Left renal cortex interstitium (tissue), 4 donors: ENCODE results near the gene KLHL7. TPM values are rescaled to one million over a fixed set of nuclear protein-coding genes. Genes with fewer than 3 reads are reported as not detected.
"Not testable (repeated sequence)": the region's sequence is repeated elsewhere in the genome, so short reads cannot be mapped to it uniquely, and the experiment has no call there.

Experiments
- DNase-seq, 4 donors: peaks; one replicate each; pipeline ENCODE4 v3.0.0-alpha.2; 2013; ENCODE audit warnings: low read depth in 4 of 4, low spot score in 2 of 4, missing footprints in 1 of 4
- polyA plus RNA-seq, 4 donors: library from polyadenylated mRNA; unstranded; fragments of 120-200 nt; gene quantifications; one replicate each; pipeline ENCODE4 v1.2.1, GENCODE V29; 2013; ENCODE audit not compliant: insufficient read length in 4 of 4

The KLHL7 gene
- polyA plus RNA-seq, 4 donors: 45.4 to 53.5 (median 50.5) TPM

GRCh38 chr7:23168111-23168885 lies 62.7 kb downstream of the KLHL7 start:
- no peak for DNase-seq

DNA sequence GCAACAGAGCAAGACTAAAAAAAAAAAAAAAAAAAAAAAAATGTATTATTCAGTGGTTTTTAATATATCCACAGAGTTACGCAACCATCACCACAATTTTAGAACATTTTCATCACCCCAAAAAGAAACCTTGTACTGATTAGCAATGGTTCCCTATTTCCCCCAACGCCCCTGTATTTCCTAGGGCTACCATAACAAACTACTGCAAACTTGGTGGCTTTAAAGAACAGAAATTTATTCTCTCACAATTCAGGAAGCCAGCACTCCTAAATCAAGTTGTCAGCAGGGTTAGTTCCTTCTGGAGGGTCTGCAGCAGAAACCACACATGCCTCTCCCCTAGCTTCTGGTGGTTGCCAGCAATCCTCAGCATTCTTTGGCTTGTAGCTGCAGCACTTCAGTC lies 70.4 kb downstream of the KLHL7 start:
- DNase-seq: no peak

- DNase-seq: peak; percentile 95 to 97 (median 97)
Measured at GRCh38 chr7:23181684-23182553, 76.3 kb downstream of the KLHL7 start, which contains the start of gene NUP42. NUP42 (plus strand) TSS chr7:23182048; CDS start chr7:23182086, 38 bp downstream.

DNA sequence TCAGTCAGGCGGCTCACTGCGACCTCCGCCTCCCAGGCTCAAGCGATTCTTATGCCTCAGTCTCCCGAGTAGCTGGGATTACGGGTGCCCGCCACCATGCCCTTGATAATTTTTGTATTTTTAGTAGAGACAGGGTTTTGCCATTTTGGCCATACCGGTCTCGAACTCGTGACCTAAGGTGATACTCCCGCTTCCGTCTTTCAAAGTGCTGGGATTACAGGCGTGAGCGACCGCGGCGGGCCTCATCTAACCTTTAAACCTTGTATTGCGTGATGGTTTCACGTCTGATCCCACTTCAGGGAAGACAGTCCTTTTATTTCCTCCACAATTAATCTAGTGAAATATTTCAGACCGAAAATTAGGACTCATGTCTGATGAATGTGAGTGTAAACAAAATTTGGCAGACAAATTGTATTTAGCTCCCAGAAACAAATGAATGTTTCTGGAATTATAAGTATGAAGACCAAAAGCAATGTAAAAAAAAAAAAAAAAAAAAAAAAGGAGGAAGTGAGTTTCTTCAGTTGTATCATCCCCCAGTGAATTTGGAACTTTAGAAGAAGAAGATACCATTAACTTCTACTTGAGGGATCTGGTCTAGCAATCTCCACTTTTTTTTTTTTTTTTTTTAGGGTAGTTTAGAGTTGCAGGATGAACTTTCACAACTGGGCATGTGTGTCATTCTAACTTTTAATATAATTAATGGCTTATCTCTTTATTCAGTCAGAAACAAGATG lies 77.9 kb downstream of the KLHL7 start:
- DNase-seq: no peak

GRCh38 chr7:23184291-23184690 lies 78.7 kb downstream of the KLHL7 start:
- DNase-seq: no peak

DNA sequence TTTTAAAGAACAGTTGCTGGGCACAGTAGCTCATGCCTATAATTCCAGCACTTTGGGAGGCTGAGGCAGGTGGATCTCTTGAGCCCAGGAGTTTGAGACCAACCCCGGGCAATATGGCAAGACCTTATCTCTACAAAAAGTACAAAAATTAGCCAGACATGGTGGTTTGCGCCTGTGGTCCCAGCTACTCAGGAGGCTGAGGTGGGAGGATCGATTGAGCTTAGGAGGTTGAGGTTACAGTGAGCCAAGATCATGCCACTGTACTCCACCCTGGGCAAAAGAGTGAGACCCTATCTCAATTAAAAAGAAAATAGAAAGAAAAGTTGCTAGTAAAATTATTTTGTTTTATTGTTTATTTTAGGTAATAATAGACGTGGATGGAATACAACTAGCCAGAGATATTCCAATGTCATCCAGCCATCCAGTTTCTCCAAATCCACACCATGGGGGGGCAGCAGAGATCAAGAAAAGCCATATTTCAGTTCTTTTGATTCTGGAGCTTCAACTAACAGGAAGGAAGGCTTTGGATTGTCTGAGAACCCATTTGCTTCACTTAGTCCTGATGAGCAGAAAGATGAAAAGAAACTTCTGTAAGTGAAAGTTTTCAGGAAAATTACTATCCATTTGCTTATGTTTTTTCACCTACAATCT lies 79.2 kb downstream of the KLHL7 start:
- DNase-seq: peak in 1 of 4 donors; percentile 56

- no peak for DNase-seq
Measured at GRCh38 chr7:23185980-23186379, 80.4 kb downstream of the KLHL7 start.

GRCh38 chr7:23191022-23191421 lies 85.4 kb downstream of the KLHL7 start:
- no peak for DNase-seq

DNA sequence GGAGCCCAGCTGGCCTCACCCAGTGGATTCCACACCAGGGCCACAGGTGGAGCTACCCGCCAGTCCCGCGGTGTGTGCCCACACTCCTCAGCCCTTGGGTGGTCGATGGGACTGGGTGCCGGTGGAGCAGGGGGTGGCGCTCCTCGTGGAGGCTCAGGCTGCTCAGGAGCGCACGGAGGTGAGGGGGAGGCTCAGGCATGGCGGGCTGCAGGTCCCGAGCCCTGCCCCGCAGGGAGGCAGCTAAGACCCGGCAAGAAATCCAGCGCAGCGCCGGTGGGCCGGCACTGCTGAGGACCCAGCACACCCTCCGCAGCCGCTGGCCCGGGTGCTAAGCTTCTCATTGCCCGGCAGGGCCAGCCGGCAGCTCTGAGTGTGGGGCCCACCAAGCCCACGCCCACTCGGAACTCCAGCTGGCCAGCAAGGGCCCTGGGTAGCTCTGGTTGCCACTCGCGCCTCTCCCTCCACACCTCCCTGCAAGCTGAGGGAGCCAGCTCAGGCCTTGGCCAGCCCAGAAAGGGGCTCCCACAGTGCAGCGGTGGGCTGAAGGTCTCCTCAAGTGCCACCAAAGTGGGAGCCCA lies 88.2 kb downstream of the KLHL7 start:
- not testable (repeated sequence) for DNase-seq

GRCh38 chr7:23196306-23196705 lies 90.7 kb downstream of the KLHL7 start:
- no peak for DNase-seq

- not testable (repeated sequence) for DNase-seq
Measured at GRCh38 chr7:23197745-23198144, 92.2 kb downstream of the KLHL7 start.

- no peak for DNase-seq
Measured at GRCh38 chr7:23200331-23200730, 94.7 kb downstream of the KLHL7 start.

- DNase-seq: no peak
Measured at GRCh38 chr7:23204241-23204640, 98.7 kb downstream of the KLHL7 start.

DNA sequence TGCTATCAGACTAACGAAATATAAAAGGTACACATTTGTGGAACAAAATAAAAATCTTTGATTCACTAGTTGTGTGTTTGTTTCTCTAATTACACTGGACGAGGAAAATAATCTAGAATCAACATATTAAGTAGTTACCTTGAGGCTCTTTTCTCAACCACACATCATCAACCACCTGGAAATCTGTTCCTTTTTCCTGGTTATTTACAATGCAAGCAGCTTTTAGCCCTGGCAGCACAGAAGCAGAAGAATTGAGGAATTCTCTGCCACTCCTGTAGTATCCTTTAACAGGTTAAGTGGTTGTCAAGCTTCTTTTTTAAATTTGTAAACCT lies 100.0 kb downstream of the KLHL7 start:
- peak in 1 of 4 donors; percentile 53 for DNase-seq

DNA sequence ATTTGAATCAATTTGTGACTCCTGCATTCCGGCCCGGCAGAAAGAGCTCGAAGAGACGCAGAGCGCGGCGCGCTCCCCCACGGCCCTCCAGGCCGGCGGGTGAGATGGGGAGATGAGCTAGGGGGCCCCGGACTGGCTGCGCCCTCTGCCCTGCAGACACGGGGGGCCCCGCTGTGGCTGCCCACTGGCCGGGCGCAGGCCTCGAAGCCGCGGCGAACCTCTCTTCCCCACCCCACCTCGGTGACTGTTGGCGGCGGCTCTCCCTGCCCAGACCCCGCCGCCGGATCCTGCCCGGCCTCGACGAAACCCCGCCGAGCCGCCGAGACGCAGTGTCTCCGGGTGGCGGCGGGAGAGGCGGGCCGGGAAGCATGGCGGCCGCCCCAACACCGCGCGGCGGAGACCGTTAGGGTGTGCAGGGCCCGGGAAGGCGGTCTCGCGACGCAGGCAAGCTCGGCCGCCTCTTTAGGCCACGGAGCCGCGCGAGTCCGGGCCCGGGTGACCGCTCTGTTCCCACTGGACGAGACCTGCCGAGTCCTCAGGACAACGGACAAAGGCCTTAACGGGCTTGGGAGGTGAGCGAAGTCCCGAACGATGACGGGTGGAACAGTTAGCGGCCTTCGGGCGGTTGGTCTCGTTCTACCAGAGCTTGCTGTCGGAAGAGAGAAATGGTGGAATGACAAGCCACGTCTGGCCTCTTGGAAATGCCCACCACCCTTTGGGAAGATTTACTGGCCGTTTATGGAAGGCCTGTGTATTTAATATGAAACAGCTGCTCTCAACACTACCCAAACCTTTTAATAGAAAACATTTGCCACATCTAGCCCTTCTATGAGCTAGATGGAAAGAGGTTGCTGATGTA lies 100.6 kb downstream of the KLHL7 start:
- peak in 3 of 4 donors; percentile 41 to 70 (median 51) for DNase-seq

GRCh38 chr7:23207021-23207420 lies 101.4 kb downstream of the KLHL7 start:
- DNase-seq: no peak

GRCh38 chr7:23207884-23208283 lies 102.3 kb downstream of the KLHL7 start:
- DNase-seq: no peak

GRCh38 chr7:23208316-23208715 lies 102.7 kb downstream of the KLHL7 start:
- DNase-seq: no peak

- DNase-seq: no peak
Measured at GRCh38 chr7:23210506-23210905, 104.9 kb downstream of the KLHL7 start.
